Transverse colon (tissue), 4 donors: ENCODE data around the gene DSCAM. TPM values are rescaled to one million over a fixed set of nuclear protein-coding genes. Genes with fewer than 3 reads are reported as not detected.

Experiments used
- DNase-seq: peaks from one replicate; pipeline ENCODE4 v3.0.0-alpha.2; 2019
- H3K27ac ChIP-seq, 4 donors: fragments of 200-600 bp; sonication (generic); 2 replicates each; pipeline ENCODE4 v1.5.1; 2016 to 2018; ENCODE audit warnings: inconsistent platforms in 4 of 4
- H3K27me3 ChIP-seq: fragments of 200-600 bp; sonication (generic); 2 replicates; pipeline ENCODE4 v1.5.1; 2017; ENCODE audit warnings: inconsistent platforms
- H3K36me3 ChIP-seq, 4 donors: fragments of 200-600 bp; sonication (generic); 2 replicates each; pipeline ENCODE4 v1.5.1; 2017 to 2019; ENCODE audit warnings: inconsistent platforms in 4 of 4
- H3K4me1 ChIP-seq, 4 donors: fragments of 200-600 bp; sonication (generic); 2 replicates each; pipeline ENCODE4 v1.5.1; 2017 to 2020; ENCODE audit warnings: inconsistent platforms in 4 of 4
- H3K4me3 ChIP-seq, 4 donors: fragments of 200-600 bp; sonication (generic); 1 replicate in 1 of 4; 2 replicates in 3 of 4; pipeline versions ENCODE4 v1.5.1 to v1.6.1; 2017 to 2019; ENCODE audit warnings: inconsistent platforms in 4 of 4
- H3K9me3 ChIP-seq, 2 donors: fragments of 200-600 bp; sonication (generic); 2 replicates each; pipeline ENCODE4 v1.5.1; 2017 to 2019; ENCODE audit warnings: inconsistent platforms in 2 of 2
- CTCF ChIP-seq, 5 experiments: fragments of 200-600 bp in 3 of 5; fragments of 450-650 bp in 2 of 5; sonication (generic) in 3 of 5; IDR thresholded peaks; 1 replicate in 2 of 5; 2 replicates in 3 of 5; pipeline ENCODE4 v1.5.1; 2016 to 2017; ENCODE audit warnings: antibody characterized with exemption in 5 of 5, inconsistent platforms in 3 of 5, mild to moderate bottlenecking in 2 of 5, moderate library complexity in 1 of 5
- EP300 ChIP-seq: sonication (generic); formaldehyde crosslinking; IDR thresholded peaks from one replicate; pipeline ENCODE4 v1.6.1; 2017; ENCODE audit warnings: antibody characterized with exemption, low read depth
- POLR2A ChIP-seq: fragments of 450-650 bp; IDR thresholded peaks from one replicate; pipeline ENCODE4 v1.6.1; 2016; ENCODE audit warnings: antibody characterized with exemption, mild to moderate bottlenecking, moderate library complexity
- POLR2AphosphoS5 ChIP-seq, 3 donors: sonication (generic); formaldehyde crosslinking; IDR thresholded peaks; one replicate each; pipeline ENCODE4 v1.6.1; 2016; ENCODE audit warnings: antibody characterized with exemption in 3 of 3
- WGBS, 2 donors: methylation state at CpG; one replicate each; pipeline ENCODE4 v1.1.5; 2018; ENCODE audit warnings: low coverage in 1 of 2; 5-methylcytosine and 5-hydroxymethylcytosine counted together
- in situ Hi-C, 4 donors: fragments of 200-750 bp; cut with MboI; loops; one replicate each; pipeline versions ENCODE4 v1.15.0 to v1.15.1; 2017; ENCODE audit warnings: low sequenced_read_pairs in 3 of 4, low pct_ligation_motif_present in 1 of 4, low pct_unique_long_range_greater_than_20kb in 1 of 4
- intact Hi-C: fragments of 100-400 bp; cut with DNase I; formaldehyde crosslinking; loops from one replicate; pipeline ENCODE4 v1.15.1; 2023; ENCODE audit warnings: low total_unique reads
- total RNA-seq, 4 donors: library from RNA; depleted of rRNA; stranded (reverse); fragments of >200 nt; gene quantifications; one replicate each; pipeline ENCODE4 v1.1.0, GENCODE V29; 2016

The DSCAM gene
- total RNA-seq, 4 donors from 2014 or later: 0.16 TPM; not detected in 3

GRCh38 chr21:40433538-40433937 lies 413.4 kb downstream of the DSCAM start:
- Histone ChIP-seq H3K4me3 (no peak overlapping the region), H3K9me3 (no peaks in the 10 kb centered on the region), H3K27ac (no peak overlapping the region), H3K27me3 (no peaks in the 10 kb centered on the region), H3K4me1 (no peaks in the 10 kb centered on the region), H3K36me3 (no peaks in the 10 kb centered on the region)
- in situ Hi-C loops (no loop called here), intact Hi-C loops (no loop called here)
- 94 to 100% methylated on average over 1 to 2 of the region's 2 CpGs for WGBS, 2 donors
- no peak for DNase-seq
- no peak for TF ChIP-seq EP300
- no peak for TF ChIP-seq CTCF (IDR thresholded peaks at IDR 0.05)
- no peak for TF ChIP-seq POLR2A
- no peak for TF ChIP-seq POLR2AphosphoS5 (IDR thresholded peaks at IDR 0.05)

GRCh38 chr21:40425981-40426380 lies 421.0 kb downstream of the DSCAM start:
- Histone ChIP-seq H3K4me1 (no peaks in the 10 kb centered on the region), H3K27me3 (no peaks in the 10 kb centered on the region), H3K4me3 (no peak overlapping the region), H3K27ac (no peak overlapping the region), H3K9me3 (no peaks in the 10 kb centered on the region), H3K36me3 (no peaks in the 10 kb centered on the region)
- in situ Hi-C loops: no loop called here
- TF ChIP-seq POLR2A (no peak), POLR2AphosphoS5 (IDR thresholded peaks at IDR 0.05) (no peak), CTCF (IDR thresholded peaks at IDR 0.05) (no peak), EP300 (no peak)
- DNase-seq: no peak
- WGBS, 2 donors: 60% methylated on average over 1 of the region's 1 CpG; no CpG with 5 or more reads in 1 of the 2 donors
- intact Hi-C loops: no loop called here

- Histone ChIP-seq H3K36me3 (no peaks in the 10 kb centered on the region), H3K4me1 (no peaks in the 10 kb centered on the region), H3K4me3 (no peak overlapping the region), H3K27me3 (no peaks in the 10 kb centered on the region), H3K27ac (no peak overlapping the region), H3K9me3 (peaks cover 0 to 3% of the 10 kb centered on the region in 2 donors)
- DNase-seq: no peak
- 76 to 81% methylated on average over 10 to 12 of the region's 12 CpGs for WGBS, 2 donors
- intact Hi-C loops (no loop called here), in situ Hi-C loops (no loop called here)
- TF ChIP-seq POLR2AphosphoS5 (IDR thresholded peaks at IDR 0.05) (no peak), EP300 (no peak), POLR2A (no peak), CTCF (IDR thresholded peaks at IDR 0.05) (no peak)
These were observed 423.9 kb downstream of the DSCAM start for GRCh38 chr21:40422896-40423635.

- TF ChIP-seq EP300 (no peak), CTCF (IDR thresholded peaks at IDR 0.05) (no peak), POLR2AphosphoS5 (IDR thresholded peaks at IDR 0.05) (no peak), POLR2A (no peak)
- 96% methylated on average over 4 of the region's 4 CpGs; no CpG with 5 or more reads in 1 of the 2 donors for WGBS, 2 donors
- DNase-seq: no peak
- Histone ChIP-seq H3K4me3 (no peak overlapping the region), H3K27me3 (no peaks in the 10 kb centered on the region), H3K4me1 (no peaks in the 10 kb centered on the region), H3K27ac (no peak overlapping the region), H3K36me3 (no peaks in the 10 kb centered on the region), H3K9me3 (peaks cover 0 to 3% of the 10 kb centered on the region in 2 donors)
- in situ Hi-C loops: no loop called here
- intact Hi-C loops: no loop called here
These were observed 425.8 kb downstream of the DSCAM start for GRCh38 chr21:40421121-40421520.
